ENCODE results near the gene ASTN2.
"Not testable (repeated sequence)": the region's sequence is repeated elsewhere in the genome, so short reads cannot be mapped to it uniquely, and the experiment has no call there.

Gene ASTN2

DNA sequence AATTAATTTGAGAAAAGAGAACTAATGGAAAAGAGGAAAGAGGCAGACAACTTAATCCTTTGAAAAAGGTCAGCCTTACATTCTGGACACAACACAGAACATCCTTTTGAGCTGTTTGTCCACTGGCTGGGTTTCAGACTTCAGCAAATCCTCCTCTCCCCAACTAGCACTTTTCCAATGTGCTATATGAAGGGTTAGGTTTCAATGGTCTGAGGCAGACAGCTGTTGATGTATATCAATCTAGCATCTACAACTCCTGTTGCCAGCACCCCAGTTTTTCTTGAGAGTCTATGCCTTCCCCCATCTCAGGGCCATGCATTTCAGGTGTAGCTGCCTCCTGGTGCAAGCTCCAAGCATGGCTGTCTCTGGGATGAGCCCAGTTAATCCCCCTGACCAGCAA is 553.5 kb downstream of the ASTN2 start:
- no peak for DNase-seq (ENCODE audit: low read depth)

DNA sequence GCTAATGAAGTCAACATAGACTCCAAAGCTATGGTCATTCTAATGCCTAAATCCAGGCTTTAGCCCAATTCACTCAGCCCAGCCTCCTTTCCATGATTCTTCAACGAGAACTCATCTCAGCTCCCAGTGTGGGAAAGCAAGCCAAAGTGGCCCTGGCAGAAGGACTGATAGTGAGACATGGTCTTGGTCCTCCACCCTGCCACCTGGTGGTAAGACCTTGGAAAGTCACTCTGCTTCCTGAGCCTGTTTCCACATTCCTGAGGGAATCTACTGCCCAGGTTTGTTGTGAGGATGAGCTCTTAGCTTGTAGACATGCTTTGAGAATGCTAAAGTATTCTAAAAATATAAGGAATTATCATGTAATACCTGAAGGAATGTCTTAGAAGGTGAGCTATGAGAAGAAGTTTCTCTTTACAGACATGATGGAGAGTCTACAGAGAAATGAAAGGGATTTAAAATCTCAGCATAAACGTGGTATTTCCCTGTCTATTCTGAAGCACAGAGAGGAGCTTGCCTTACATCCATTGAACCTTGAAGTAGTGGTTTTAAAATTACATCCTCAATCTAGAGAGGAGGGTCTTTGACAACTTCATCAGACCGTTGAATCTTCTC is 554.2 kb downstream of the ASTN2 start:
- DNase-seq (ENCODE audit: low read depth) = peak; percentile 38

DNA sequence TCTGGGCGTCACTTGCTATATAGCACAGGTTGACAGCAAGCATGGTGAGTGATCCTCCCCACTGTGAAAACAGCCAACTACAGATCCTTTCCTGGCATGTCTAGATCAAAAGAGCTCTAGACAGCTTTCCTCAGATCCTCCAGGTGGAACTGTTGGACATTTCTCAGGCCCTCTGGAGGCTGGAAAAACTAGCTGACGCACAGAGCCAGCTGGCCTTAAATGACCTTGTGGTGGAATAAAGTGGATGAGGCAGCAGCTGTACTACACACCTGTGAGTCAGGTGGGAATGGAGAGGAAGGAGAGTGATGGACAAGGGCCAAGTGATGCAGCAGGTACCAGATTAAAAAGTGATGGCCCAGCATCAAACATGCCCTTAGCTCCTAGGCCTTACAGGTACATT is 555.1 kb downstream of the ASTN2 start:
- DNase-seq (ENCODE audit: low read depth) = no peak

DNA sequence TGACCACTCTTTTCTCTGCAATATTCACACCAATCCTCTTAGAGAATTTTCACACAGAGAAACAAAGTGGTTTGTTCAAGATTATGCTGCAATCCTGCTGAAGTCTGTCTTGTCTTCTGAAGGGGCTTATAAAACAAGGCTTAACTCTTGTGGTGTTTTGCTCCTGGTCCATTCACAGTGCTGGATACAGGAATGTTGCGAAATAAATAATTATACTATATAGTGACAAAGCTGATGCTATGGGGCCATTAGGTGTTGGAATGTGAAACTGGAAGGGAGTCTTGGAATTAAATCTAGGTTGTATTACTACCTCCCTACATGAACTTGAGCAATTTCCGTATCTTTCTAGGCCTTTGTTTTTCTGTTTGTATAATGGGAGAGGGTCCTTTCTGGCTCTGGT is 557.5 kb downstream of the ASTN2 start:
- DNase-seq (ENCODE audit: low read depth) = no peak

DNA sequence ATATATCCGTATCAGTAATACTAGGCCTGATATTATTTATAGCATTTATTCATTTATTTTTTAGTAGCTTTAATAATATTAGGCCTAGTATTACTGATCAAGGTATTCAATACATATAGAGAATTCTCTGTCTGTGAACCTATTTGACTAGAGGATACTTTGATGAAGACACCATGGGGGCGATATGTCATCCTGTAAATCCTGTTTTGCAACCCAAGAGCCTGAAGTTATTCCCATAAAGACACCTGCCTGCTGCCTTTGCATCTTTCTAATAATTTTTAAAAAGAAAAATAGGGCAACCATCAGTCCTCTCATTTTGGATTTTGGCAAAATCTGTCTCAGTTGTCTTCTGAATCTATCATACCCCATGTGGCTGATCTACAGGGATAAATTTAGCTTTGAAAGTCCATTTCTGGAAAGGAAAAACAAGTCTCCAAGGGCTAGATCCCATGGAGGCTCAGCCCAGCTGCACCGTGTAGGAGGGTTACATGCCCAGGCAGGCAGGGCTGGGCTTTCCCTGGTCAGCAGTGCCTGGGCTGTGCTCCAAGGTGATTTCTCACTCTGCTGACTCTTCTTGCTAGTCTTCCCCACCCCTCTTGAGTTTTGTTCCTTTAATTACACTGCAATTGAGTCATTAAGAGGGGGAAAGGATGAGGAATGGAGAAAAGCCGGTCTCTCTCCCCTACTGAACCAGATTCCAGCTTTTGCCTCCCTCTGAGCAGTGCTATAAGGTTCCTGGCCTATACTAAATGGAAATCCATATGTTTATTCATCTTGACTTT is 558.8 kb downstream of the ASTN2 start:
- DNase-seq (ENCODE audit: low read depth) = no peak

DNA sequence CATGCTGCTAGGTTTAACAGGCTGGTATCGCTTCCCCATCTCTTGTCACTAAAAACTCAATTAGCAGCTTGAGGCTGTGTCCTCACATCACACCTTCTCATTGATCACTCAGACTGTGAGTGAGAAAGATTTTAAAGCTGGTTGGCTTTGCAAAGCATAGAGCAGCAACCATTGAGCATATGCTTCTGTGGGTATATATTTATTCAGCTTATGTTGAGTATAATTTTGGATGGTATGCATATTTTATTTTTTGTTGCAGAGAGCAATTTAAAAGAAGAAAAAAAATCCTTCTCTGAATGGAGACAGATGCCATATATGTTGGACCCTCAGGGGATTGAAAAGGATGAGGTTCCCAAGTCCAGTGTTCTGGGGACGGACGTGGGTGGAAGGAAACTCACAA is 565.1 kb downstream of the ASTN2 start:
- DNase-seq (ENCODE audit: low read depth) = no peak

DNA sequence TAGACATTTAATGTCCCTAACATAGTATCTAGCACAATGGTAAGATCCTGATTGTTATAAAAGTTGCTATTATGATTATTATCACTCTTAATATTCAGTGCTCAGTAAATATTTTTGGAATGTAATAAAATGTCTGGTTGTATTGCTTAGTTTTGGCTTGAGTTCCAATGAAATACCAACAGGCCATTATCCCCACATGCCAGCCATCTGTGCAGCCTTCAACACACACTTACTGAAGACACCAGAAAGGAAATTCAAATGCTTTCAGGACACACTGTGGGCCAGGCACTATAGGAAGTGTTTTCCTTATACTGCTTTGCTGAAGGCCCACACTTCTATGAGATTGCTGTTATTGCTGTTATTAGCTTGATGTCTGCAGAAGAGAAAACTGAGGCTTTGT is 570.2 kb downstream of the ASTN2 start:
- no peak for DNase-seq (ENCODE audit: low read depth)

DNA sequence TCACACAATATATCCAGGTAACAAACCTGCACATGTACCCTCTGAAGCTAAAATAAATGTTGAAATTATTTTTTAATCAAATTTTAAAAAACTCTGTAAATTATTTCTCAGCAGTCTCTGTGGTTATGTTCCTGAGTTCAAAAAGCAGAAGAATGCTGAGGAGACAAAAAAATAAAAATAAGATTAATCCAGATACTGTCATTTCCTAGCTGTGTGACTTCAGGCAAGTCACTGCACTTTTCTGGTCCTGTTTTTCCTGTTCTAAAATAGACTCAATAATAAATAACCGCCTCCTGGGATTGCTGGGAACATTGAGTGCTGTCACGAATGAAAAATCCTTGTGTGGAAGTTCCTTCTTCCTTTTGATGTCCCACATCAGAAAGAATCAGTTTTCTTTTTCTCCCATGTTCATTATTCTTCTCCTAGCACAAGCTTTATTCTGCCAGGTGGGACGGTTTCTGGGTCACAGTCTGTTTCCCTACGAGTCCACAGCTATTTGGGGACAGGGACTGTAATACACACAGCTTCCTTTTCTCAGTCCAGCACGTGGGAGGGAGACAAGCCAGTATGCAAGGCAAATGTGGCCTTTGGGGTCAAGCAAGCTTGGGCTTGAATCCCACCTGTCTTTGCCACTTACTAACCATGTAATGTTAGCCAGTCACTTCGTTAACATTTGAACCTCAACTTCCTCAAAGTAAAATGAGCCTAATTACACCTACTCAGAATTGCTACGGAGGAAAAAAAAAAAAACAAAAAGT is 570.8 kb downstream of the ASTN2 start:
- DNase-seq (ENCODE audit: low read depth) = no peak

DNA sequence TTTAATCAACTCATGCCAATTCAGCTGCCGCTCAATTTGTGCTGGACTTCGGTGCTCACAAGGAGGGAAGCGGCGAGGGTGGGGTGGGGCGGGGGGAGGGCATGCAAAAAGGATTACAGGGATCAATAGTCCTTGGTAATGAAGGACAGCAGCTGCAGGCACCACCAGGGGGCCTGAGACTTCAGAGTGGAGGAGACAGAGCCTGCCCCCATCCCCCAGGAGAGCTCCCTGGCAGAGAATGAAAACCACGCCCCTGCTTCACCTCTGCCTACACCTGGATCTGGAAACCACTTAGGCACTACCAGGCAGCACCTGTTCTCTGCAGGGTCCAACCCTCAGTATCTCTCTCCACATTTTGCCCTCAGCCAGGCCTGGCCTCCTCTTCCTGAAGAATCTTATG is 572.2 kb downstream of the ASTN2 start:
- DNase-seq (ENCODE audit: low read depth) = no peak

DNA sequence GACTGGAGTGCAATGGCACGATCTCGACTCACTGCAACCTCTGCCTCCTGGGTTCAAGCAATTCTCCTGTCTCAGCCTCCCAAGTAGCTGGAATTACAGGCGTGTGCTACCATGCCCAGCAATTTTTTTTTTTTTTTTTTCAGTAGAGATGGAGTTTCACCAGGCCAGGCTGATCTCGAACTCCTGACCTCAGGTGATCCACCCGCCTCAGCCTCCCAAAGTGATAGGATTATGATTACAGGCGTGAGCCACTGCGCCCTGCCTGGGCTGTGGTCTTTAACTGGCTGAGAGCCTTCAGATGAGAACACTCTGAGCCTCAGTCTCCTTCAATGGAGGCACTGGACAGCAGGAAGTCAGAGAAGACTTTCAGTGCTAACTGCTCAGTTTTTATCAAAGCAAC is 576.4 kb downstream of the ASTN2 start:
- DNase-seq (ENCODE audit: low read depth) = not testable (repeated sequence)

DNA sequence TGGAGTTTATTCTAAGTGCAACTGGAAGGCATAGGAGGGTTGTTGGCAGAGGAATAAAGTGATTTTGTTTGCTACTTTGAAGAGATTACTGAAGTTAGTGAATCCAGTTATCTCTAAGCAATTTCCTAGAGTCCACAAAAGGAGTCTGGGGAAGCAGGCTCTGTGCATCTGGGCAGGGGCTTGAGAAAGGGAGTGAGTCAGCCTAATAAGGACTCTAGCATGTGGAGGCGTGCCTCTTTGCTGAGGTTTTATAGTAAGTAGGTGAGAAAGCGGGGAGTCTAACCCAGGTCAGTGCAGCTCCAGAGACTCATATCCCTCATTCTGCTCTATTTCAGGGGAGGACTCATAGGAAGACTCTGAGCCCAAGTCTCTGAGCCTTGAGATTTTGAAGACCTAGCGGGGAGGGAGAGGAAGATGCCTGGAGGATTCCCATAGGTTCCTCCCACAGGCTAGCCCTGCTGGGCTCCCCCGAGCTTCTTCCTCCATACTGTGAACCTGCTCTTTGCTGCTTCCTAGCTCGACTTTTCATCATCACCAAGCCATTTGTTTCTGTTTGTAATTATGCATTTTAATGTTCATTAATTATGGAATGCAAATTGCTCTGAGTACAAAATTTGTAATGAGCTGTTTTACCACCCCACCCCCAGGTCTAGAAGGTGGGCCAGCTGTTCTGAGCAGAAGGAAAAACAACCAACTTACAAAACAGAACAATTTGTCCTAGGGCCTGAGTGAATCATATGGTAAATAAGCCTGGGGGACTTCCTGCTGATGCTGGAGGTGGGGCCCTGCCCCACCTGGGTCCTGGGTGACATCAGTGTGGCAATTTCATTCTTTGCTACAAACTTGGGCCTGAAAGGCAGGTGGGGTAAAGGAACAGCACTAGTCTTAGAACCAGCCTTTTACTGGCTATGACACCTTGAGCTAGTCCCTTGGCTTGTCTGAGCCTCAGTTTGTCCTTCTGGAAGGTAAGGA is 577.6 kb downstream of the ASTN2 start:
- DNase-seq (ENCODE audit: low read depth) = no peak

DNA sequence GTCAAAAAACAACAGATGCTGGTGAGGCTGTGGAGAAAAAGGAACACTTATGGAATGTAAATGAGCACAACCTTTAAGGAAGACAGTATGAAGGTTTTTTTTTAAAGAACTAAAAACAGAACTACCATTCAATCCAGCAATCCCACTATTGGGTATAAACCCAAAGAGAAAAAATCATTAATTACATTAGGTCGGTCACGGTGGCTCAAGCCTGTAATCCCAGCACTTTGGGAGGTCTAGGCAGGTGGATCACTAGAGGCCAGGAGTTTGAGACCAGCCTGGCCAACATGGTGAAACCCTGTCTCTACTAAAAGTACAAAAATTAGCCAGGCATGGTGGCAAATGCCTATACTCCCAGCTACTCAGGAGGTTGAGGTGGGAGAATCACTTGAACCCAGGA is 584.5 kb downstream of the ASTN2 start:
- DNase-seq (ENCODE audit: low read depth) = not testable (repeated sequence)

DNA sequence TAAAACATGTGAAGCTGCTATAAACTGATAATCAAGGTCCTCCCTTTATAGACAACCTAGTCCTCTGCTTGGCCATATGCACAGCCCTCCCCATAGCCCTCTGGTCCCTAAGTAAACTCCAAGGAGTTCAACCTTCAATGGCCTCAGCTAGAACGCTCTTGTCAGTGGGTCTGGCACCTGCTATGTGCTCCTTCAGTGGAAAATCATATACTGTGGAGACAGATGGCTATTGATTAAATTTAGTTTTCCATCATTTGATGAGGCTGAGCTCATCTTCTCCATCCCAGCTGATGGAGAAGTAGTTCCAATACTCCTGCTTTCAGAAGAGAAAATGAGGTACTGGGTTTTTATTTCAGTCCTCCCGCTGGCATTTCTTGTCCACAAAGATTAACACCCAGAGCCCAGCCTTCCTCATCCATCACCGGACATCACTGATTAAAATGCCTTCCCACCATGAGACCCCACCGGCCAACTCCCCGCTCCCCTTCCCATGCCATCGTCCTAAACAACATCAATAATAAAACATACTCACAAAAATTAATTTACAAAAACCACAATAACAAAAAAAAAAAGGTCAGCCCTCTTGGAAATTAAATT is 593.1 kb downstream of the ASTN2 start:
- no peak for DNase-seq (ENCODE audit: low read depth)

DNA sequence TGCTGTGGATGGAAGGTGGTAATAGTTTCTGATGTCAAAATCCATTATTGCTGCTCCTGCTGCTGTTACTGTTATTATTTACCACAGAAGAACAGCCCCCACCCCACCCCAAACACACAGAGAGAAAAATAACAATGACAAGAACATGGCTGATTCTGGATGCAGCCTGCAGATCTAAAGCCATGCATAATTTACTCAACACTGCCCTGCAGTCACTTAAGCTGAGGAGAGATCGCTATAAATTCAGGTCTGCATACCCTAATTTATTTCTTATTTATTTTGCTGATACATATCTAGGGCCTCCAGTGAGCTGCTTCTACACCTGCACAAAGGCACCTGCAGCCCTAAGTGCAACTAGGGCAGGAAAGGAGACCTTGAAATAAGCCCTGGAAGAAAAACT is 595.7 kb downstream of the ASTN2 start:
- no peak for DNase-seq (ENCODE audit: low read depth)

DNA sequence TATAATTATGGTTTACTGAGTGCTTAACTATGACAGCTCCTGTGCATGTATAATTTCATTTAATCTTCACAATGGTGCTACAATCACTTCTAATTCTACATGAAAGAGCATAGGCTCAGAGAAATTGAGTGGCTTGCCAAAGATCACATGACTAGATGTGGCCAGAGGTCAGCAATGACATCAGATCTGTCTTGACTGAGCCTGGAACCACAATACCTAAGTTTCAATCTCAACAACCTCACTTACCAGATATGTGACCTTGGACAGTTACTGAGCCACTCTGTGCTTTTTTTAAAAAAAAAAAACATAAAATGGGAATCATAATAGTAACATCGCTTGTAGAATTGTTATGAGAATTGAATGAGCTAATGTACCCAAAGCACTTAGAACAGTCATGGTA is 597.1 kb downstream of the ASTN2 start:
- no peak for DNase-seq (ENCODE audit: low read depth)

DNA sequence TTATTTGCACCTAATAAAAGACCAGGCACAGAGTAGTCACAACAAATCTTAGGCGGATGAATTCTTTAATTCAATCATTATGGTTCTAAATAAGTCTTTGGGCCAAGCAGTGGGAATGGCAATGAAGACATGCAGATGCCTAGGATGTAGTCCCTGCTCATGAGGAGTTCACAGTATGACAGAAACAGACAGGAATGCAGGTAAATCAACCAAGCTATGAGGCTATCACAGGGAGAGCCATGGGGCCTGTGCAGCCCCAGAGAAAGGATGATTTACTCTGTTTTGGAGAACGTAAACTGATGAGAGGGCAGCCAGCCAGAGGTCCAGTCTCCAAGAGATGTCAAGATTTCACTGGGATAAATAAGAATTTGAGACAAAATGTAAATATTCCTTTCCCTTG is 598.4 kb downstream of the ASTN2 start:
- no peak for DNase-seq (ENCODE audit: low read depth)

DNA sequence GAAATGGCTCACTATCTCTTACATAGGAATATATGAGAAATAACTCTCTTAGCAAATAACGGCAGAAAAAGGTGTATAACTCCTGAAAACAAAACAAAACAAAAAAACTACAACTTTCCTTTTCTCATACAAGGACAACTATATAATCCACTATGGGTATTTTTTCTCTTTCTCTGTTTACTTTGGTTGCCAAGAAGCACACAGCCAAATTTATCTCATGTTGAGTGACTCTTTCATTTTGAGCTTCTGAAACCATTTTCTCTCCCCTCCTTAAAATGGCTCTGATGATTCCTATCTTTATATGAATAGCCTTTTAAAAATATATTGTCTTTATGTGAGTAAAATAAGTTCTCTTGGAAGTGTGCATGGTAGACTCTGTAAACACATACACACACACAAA is 599.0 kb downstream of the ASTN2 start:
- no peak for DNase-seq (ENCODE audit: low read depth)

DNA sequence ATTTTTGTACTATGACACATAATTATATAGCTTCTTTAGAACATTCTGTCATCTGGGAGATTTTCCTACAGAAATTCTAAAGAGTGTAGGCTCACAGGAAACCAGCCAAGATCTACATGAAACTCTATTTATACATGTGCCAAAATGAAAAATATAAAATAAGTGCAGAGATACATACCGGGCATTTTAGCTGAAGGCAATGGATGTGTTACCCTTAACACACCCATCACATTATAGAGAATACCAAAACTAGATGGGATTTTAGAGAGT is 601.9 kb downstream of the ASTN2 start:
- DNase-seq (ENCODE audit: low read depth) = no peak

DNA sequence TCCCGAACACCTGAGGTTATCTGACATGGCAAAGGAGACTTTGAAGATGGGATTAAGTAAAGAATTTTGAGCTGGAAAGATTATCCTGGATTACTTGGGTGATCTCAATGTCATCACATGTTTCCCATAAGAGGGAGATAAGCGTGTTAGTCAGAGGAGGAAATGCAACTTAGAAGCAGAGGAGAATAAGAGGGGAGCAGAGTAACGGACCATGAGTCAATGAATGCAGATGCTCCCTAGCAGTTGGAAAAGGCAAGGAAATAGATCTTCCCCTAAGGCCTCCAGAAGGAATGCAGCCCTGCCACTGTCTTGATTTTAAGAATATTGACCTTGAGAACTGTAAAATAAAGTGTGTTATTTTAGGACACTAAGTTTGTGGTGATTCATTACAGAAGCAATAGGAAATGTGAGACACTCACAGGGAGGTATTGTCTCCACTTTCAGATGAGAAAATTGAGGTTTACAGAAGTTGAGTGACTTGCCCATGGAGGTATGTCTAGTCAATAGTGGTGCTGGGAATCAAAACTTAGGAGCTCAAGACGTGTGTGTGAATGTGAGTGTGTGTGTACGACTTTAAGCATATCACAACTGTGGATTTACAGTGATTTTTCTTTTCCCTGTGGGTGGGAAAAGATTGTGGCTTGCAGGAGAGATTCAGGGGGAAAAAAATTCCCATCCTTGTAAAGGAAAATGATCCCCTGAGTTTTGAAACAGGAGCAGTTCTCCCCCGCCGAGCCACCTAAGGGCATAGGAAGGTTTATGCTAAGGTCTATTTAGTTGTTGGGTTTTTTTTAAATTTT is 602.4 kb downstream of the ASTN2 start:
- no peak for DNase-seq (ENCODE audit: low read depth)

DNA sequence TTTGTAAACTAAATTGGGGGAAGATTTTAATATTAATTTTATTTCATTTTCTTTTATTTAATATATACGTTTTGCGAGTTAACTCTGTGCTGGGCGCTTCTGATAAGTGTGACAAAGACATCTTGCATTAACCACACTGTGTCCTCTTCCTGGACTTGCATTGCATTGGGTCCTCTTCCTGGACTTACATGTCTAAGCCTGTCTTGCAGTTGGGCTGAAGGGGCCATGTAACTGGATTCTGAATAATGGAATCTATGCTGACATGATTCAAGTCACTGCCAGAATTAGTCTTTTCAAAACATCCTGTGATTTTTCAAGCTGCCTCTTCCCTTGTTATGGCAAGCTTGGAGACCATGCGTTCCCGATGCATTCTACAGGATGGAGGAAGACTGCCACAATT is 605.2 kb downstream of the ASTN2 start:
- DNase-seq (ENCODE audit: low read depth) = no peak

DNA sequence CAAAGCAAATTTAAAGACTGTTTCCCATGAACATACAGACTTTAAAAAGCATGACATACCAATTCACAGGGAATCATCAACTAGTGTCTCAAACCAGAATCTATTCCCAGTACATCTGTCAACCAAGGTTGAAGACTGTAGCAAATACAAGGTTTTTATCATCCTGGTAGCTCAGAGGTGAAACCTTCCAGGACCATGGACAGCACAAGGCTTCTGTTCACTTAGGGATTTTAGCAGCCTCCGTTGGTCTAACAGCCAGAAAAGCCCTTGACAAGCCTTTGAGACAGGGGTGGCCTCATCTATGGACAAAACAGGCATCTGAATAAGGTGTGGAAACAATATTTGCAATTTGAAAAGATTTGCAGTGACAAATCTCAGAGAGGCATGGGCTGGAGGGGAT is 608.8 kb downstream of the ASTN2 start:
- DNase-seq (ENCODE audit: low read depth) = no peak

All from fibroblast of the conjunctiva (primary cell).